ENCODE data around the gene LPCAT2. TPM values are rescaled to one million over a fixed set of nuclear protein-coding genes. Genes with fewer than 3 reads are reported as not detected.

LPCAT2 gene
- total and polyA plus RNA-seq, 2 of the 13 experiments (the other 11 are each of a cell fraction or from before 2014, with no cell fraction given) = 9.9 to 17.6 TPM

DNA sequence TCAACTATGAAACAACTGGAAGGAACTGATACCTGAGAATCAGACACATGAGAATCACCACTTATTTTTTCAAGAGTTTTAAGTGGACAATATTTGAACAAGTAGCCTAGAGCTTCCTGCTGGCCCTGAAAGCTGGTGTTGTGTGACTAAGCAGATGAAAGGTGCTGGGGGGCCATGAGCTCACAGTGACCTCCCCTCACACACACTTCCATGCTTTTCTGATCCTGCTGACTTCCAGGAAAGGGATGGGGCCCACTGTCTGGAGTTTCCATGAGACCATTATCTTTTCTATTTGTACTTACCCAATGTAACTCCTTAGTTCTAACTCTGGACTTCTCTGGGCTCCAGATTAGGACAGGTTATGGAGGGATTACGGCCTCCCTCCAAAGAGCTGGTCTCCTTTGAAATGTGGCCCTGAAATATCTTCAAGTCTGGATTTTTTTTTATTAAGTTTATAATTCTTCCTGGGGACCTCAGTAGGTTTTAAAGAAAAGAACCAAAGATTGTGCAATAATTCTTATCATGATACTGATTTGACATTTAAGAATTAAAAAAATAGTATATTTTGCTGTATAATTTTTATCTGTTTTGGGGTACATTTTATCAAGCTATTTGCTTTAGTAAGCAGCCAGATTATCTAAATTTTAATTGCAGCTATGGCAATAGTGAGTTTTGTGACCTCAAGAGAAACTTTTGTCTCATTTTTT lies 62.5 kb downstream of the LPCAT2 start (continued):
- TF ChIP-seq CAMTA2 (CRISPR knock-in tag; IDR thresholded peaks at IDR 0.05; ENCODE audit: borderline replicate concordance) (no peak), PCBP1 (IDR thresholded peaks at IDR 0.05; ENCODE audit: borderline replicate concordance, low read depth, low read length) (no peak), BCL6 (CRISPR knock-in tag; IDR thresholded peaks at IDR 0.05) (peak; percentile 98), MAF1 (CRISPR knock-in tag; IDR thresholded peaks at IDR 0.05; ENCODE audit: borderline replicate concordance) (no peak), POGZ (CRISPR knock-in tag; IDR thresholded peaks at IDR 0.05) (peak; percentile 85), ZNF331 (CRISPR knock-in tag; IDR thresholded peaks at IDR 0.05) (peak; percentile 78), FOXJ3 (CRISPR knock-in tag; IDR thresholded peaks at IDR 0.05; ENCODE audit: borderline replicate concordance) (no peak), ZNF101 (CRISPR knock-in tag; IDR thresholded peaks at IDR 0.05; ENCODE audit: borderline replicate concordance, low read depth) (no peak), ZNF256 (CRISPR knock-in tag; conservative IDR thresholded peaks at IDR 0.05) (no peak), FOXC1 (CRISPR knock-in tag; IDR thresholded peaks at IDR 0.05; ENCODE audit: borderline replicate concordance) (no peak), RBM39 (IDR thresholded peaks at IDR 0.05; ENCODE audit: low read depth, low read length, poor library complexity, severe bottlenecking) (no peak), ATF1 (CRISPR knock-in tag; IDR thresholded peaks at IDR 0.05) (0 out of 2 replicates have a peak, but pooled peaks have one; percentile 41)
- TF ChIP-seq, protein P1, sequence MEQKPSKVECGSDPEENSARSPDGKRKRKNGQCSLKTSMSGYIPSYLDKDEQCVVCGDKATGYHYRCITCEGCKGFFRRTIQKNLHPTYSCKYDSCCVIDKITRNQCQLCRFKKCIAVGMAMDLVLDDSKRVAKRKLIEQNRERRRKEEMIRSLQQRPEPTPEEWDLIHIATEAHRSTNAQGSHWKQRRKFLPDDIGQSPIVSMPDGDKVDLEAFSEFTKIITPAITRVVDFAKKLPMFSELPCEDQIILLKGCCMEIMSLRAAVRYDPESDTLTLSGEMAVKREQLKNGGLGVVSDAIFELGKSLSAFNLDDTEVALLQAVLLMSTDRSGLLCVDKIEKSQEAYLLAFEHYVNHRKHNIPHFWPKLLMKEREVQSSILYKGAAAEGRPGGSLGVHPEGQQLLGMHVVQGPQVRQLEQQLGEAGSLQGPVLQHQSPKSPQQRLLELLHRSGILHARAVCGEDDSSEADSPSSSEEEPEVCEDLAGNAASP (CRISPR knock-in tag; IDR thresholded peaks at IDR 0.05; ENCODE audit: borderline replicate concordance) = peak; percentile 92; the same call in 1 of the 2 replicates
- TF ChIP-seq, protein P2, sequence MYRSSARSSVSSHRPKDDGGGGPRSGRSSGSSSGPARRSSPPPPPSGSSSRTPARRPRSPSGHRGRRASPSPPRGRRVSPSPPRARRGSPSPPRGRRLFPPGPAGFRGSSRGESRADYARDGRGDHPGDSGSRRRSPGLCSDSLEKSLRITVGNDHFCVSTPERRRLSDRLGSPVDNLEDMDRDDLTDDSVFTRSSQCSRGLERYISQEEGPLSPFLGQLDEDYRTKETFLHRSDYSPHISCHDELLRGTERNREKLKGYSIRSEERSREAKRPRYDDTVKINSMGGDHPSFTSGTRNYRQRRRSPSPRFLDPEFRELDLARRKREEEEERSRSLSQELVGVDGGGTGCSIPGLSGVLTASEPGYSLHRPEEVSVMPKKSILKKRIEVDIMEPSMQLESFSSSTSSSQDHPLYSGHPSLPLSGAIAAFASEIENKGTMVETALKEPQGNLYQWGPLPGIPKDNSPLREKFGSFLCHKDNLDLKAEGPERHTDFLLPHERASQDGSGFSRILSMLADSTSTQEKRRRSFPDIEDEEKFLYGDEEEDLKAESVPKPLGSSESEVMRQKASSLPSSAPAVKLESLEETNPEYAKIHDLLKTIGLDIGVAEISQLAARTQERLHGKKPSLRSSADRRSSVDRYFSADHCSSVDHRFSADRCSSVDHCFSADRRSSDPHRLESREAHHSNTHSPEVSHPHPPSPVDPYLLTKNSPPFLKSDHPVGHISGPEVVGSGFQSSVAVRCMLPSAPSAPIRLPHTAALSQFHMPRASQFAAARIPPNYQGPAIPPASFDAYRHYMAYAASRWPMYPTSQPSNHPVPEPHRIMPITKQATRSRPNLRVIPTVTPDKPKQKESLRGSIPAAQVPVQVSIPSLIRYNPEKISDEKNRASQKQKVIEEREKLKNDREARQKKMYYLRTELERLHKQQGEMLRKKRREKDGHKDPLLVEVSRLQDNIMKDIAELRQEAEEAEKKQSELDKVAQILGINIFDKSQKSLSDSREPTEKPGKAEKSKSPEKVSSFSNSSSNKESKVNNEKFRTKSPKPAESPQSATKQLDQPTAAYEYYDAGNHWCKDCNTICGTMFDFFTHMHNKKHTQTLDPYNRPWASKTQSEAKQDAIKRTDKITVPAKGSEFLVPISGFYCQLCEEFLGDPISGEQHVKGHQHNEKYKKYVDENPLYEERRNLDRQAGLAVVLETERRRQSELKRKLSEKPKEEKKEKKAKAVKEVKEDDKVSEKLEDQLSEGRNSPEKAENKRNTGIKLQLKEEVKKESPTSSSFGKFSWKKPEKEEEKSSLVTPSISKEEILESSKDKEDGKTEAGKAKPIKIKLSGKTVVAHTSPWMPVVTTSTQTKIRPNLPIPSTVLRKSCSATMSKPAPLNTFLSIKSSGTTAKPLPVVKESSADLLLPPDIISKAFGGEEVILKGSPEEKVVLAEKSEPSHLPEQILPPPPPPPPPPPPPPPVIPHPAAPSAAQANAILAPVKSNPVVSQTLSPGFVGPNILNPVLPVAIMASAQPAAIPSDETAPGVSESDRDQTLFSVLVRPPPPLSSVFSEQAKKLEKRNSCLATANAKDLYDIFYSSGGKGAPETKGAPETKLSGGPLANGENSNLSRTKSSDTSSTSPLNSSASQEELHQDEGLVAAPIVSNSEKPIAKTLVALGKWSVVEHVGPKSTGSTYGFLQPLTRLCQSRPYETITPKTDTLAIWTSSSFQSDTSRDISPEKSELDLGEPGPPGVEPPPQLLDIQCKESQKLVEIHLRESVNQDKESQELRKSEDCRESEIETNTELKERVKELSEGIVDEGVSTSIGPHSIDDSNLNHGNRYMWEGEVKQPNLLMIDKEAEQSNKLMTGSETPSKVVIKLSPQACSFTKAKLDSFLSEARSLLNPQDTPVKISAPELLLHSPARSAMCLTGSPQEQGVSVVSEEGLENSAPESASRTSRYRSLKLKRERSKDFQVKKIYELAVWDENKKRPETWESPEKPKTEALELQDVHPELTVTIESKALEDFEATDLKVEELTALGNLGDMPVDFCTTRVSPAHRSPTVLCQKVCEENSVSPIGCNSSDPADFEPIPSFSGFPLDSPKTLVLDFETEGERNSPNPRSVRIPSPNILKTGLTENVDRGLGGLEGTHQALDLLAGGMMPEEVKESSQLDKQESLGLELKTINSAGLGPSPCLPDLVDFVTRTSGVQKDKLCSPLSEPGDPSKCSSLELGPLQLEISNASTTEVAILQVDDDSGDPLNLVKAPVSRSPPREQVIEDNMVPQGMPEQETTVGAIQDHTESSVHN (CRISPR knock-in tag; IDR thresholded peaks at IDR 0.05) = no peak
- TF ChIP-seq, protein P3, sequence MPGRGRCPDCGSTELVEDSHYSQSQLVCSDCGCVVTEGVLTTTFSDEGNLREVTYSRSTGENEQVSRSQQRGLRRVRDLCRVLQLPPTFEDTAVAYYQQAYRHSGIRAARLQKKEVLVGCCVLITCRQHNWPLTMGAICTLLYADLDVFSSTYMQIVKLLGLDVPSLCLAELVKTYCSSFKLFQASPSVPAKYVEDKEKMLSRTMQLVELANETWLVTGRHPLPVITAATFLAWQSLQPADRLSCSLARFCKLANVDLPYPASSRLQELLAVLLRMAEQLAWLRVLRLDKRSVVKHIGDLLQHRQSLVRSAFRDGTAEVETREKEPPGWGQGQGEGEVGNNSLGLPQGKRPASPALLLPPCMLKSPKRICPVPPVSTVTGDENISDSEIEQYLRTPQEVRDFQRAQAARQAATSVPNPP (CRISPR knock-in tag; IDR thresholded peaks at IDR 0.05) = no peak
- TF ChIP-seq, protein P4, sequence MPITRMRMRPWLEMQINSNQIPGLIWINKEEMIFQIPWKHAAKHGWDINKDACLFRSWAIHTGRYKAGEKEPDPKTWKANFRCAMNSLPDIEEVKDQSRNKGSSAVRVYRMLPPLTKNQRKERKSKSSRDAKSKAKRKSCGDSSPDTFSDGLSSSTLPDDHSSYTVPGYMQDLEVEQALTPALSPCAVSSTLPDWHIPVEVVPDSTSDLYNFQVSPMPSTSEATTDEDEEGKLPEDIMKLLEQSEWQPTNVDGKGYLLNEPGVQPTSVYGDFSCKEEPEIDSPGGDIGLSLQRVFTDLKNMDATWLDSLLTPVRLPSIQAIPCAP (CRISPR knock-in tag; IDR thresholded peaks at IDR 0.05; ENCODE audit: low read depth) = no peak
- TF ChIP-seq, protein P5, sequence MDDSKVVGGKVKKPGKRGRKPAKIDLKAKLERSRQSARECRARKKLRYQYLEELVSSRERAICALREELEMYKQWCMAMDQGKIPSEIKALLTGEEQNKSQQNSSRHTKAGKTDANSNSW (CRISPR knock-in tag; IDR thresholded peaks at IDR 0.05; ENCODE audit: borderline replicate concordance) = no peak

All from HepG2 (cell line).